Measurements from ENCODE around the gene EFCAB8.

EFCAB8 gene

GRCh38 chr20:32858701-32859372 is at the start of gene EFCAB8:
EFCAB8 (plus strand) TSS chr20:32858923; CDS start chr20:32863793, 4,870 bp downstream.
- no peak for DNase-seq

GRCh38 chr20:32809907-32810306 is 48.8 kb upstream of the EFCAB8 start:
- DNase-seq, result no peak

- no peak for DNase-seq
These were observed 47.8 kb upstream of the EFCAB8 start for GRCh38 chr20:32810941-32811340.

- DNase-seq, result no peak
These were observed 46.8 kb upstream of the EFCAB8 start for GRCh38 chr20:32811886-32812285.

GRCh38 chr20:32819992-32820697 is 38.6 kb upstream of the EFCAB8 start:
- DNase-seq, result no peak

GRCh38 chr20:32820698-32821377 is 37.9 kb upstream of the EFCAB8 start:
- no peak for DNase-seq

- no peak for DNase-seq
These were observed 36.5 kb upstream of the EFCAB8 start for GRCh38 chr20:32822225-32822624.

GRCh38 chr20:32823078-32823477 is 35.6 kb upstream of the EFCAB8 start:
- DNase-seq, result no peak

- DNase-seq, result no peak
These were observed 34.8 kb upstream of the EFCAB8 start for GRCh38 chr20:32823737-32824588.

- DNase-seq, result no peak
These were observed 30.6 kb upstream of the EFCAB8 start for GRCh38 chr20:32828029-32828680.

GRCh38 chr20:32829311-32830005 is 29.3 kb upstream of the EFCAB8 start:
- no peak for DNase-seq

- peak; percentile 31 for DNase-seq
These were observed 28.3 kb upstream of the EFCAB8 start for GRCh38 chr20:32830437-32830836.

- DNase-seq, result no peak
These were observed 26.7 kb upstream of the EFCAB8 start for GRCh38 chr20:32831982-32832381.

GRCh38 chr20:32832664-32833063 is 26.1 kb upstream of the EFCAB8 start:
- DNase-seq, result peak; percentile 48

- no peak for DNase-seq
These were observed 23.8 kb upstream of the EFCAB8 start for GRCh38 chr20:32834972-32835371.

- DNase-seq, result no peak
These were observed 21.6 kb upstream of the EFCAB8 start for GRCh38 chr20:32837157-32837556.

- DNase-seq, result no peak
These were observed 19.3 kb upstream of the EFCAB8 start for GRCh38 chr20:32839227-32839981.

GRCh38 chr20:32839982-32840285 is 18.8 kb upstream of the EFCAB8 start:
- no peak for DNase-seq

- DNase-seq, result no peak
These were observed 17.5 kb upstream of the EFCAB8 start for GRCh38 chr20:32841174-32841573.

- DNase-seq, result no peak
These were observed 17.1 kb upstream of the EFCAB8 start for GRCh38 chr20:32841632-32842031.
